ENCODE data around the gene APOH.

The APOH gene

DNA sequence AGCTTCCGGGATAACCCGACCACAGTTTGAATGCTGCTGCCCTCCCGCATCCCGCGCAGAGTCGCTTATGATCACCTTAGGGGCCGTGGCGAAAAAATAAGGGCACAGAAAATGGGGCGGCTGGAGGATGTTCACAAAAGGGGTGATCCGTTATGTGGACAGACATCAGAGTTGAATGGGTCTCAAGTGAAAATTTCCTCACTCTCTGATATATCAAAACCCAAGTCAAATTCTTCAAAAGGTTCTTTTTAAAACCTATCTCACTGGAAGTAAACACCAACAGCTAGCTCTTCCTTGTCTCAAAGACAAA lies 36.9 kb downstream of the APOH start:
- DNase-seq (ENCODE audit: low read depth, low spot score) = no peak

DNA sequence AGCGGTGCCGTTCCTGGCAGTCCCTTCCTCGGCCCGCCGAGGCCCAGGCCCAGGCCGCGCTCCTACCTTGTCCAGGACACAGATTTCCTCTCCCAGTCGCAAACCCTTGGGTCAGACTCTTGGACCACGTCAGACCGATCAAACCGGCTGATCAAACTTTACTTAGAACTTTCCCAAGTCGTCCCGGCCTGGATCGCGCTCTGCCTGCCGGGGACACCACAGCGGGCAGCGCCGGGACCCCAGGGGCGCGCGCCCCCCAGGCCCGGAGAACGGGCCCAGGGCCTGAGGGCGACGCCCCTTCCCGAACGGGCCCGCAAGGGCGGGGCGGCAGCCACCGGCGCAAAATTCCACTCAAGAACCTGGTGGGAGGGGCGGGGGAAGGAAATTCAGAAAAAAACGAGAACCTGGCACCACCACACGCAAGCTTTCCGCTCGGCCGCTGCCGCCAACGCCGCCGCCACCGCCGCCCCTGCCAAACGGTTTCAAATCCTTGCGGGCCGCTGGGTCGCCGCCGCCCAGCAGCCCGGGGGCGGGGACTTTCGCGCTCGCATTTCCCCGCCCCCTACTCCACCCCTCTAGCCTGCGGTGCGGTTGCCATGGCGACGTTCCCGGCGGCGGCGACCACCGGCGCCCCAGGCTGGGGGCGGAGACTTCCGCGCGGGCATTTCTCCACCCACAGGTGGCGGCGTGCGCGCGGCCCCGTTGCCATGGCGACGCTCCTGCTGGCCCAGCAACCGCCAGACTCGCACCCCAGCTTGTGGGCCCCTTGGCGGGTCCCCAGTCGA lies 37.4 kb downstream of the APOH start, which contains the start of gene CEP112:
Gene CEP112 (minus strand): TSS at position 541 of the 785 bp plus-strand sequence.
- peak; percentile 39 for DNase-seq (ENCODE audit: low read depth, low spot score)

DNA sequence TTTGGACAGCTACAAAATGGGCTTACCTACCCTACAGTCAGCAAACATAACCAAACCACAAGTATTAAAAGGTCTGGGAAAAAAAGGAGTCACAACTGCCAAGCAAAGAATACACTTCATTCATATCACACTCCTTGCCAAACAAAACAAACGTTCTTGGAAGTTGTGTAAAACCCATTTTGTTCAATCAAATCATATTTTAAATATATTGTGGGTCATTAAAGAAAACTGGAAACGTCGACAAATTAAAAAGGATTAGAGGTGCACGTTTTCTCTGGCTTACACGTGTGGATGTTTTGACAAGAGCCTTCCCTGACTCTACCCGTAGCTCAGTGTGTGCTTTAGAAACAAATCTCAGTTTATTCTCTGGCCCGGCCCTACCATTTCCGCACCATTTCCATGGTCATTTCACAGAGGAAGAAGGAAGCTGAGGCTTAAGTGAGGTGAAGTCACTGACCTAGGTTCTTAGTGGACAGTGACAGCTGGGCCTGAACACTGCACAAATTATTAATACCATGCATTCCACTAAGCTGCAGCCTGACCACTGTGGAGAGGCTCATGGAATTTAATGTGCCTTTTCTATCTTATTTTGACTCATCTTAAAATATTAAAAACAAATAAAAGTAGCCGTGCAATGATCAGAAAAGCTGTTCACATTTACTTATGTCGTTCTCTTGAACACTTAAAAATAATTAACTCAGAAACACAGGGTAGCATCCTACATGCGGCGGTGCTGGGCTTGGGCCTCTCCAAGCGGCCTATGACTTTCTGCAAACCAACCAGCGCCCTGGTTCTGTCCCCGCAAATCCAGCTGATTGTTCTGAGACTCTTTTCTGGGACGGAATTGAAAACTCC lies 38.2 kb downstream of the APOH start:
- DNase-seq (ENCODE audit: low read depth, low spot score) = no peak

DNA sequence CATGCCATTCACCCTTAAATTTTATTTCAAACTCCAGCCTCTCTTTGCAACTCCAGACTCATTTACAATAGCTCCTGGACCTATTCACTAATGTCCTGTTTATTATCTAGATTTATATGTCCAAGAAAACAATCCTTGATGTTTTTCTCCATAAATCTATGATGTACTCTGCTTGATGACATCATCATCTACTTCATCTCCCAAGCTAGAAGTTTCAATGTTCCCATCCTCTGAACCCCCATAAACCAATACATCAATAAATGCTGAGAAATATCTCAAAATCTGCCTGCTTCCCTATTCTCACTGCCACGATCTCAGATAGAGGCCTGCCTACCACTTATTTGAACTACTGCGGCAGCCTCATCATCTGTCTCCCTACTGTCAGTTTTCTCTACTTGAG lies 41.5 kb downstream of the APOH start:
- no peak for DNase-seq (ENCODE audit: low read depth, low spot score)

DNA sequence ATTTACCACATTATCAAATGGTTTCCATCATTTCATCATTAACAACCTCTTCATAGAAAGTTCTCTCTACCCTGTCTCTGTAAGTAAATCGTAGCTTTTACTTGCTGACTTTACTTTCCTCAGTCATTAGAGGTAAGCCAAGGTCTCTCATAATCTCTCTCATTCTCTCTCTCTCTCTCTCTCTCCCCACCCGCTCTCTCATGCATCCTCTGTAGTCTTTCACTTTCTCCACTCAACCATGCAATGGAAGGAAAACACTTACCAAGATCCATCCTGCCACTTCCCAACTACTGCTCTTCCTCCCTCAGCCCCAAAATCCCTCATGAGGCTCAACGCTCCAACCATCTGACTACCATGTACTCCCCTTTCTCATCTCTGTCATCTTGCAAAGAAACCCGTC lies 43.4 kb downstream of the APOH start:
- no peak for DNase-seq (ENCODE audit: low read depth, low spot score)

DNA sequence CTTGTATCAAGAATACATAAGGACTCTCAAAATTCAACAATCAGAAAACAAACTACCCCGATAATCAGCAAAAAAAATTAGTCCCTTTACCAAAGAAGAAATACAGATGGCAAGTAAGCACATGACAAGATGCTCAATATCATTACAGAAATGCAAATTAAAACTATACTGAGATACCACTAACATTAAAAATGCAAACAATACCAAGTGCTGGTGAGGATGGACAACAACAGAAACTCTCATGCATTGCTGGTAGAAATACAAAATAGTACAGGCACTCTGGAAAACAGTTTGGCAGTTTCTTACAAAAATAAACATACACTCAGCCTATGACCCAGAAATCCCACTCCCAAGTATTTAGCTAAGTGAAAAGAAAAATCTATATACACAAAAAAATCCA lies 44.8 kb downstream of the APOH start:
- no peak for DNase-seq (ENCODE audit: low read depth, low spot score)

DNA sequence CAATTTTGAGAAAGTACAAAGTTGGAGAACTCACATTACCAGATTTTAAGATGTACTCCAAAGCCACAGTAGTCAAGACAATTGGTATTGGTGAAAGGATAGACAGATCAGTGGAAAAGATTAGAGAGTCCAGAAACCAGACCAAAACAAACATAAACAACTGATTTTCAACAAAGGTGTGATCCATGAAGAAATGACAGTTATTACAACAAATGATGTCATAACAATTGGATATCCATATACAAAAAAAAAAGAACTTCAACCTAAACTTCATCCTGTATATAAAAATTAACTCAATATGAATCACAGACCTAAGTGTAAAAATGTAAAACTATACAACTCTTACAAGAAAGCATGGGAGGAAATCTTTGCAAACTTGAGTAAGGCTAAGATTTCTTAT lies 45.7 kb downstream of the APOH start:
- DNase-seq (ENCODE audit: low read depth, low spot score) = no peak

DNA sequence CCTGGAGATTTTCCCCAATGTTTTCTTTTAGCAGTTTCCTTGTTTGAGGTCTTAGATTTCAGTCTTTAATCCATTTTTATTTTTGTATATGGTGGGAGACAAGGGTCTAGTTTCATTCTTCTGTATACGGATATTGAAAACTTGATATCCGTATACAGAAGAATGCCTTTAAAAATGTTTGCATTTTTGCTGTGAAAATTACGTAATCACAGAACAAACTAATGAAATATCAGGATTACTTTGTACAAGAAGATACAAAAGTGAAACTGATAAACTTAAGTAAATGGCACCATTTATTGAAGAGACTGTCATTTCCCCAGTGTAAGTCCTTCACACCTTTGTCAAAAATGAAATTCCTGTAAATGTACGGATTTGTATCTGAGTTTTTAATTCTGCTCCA lies 50.6 kb downstream of the APOH start:
- DNase-seq (ENCODE audit: low read depth, low spot score) = no peak

DNA sequence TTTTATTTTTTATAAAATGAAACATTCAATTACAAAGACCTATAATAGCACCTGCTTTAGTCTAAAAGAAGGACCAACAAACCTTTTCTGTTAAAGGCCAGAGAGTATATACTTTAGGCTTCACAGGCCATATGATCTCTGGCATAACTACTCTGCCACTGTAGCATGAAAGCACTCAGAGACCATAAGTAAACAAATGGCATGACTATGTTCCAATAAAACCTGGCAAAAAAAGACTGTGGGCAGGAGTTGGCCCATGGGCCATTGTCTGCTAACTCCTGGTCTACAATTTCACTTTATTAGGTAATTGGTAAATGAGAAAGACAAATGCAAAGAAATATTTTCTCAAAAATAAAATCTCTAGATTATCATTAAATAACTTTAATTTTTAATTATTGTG lies 52.2 kb downstream of the APOH start:
- no peak for DNase-seq (ENCODE audit: low read depth, low spot score)

DNA sequence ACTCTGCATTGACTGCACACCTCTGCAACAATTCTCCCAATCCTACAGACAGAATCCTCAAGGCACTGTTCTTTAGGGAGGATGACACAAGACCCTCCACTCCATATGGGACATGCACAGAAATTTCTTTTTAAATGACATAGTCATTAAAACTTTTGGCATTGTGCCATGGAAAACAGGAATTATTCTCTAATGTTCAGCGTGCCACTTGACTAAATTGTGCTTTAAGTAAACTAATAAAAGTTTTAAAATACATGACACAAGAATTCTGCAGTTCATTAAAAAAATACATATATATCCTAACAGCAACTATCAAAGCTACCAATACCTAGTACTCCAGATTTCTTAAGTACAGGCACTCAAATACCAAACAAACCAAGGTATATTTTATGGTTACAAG lies 53.3 kb downstream of the APOH start:
- no peak for DNase-seq (ENCODE audit: low read depth, low spot score)

DNA sequence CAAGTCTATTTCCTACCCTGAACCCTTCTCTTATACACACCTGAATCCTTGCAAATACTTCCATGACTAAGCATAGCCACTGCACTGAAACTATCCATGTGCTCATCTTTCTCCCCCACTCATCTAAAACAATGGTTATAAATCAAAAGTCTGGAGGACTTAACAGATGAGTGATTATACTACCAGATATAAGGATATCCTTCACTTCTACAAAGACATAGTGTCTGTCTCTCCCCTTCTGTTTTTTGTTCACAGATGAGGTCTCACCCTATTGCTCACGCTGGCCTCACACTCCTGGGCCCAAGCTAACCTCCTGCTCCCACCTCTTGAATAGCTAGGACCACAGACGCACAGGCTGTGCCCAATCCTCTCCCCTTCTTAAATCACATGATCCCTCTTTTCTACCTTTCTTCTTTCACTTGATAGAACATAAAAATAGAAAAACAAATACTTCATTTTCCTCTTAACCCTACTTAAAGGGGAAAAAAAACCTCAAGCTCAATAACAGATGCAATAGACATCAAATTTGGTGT lies 56.5 kb downstream of the APOH start:
- DNase-seq (ENCODE audit: low read depth, low spot score) = no peak

DNA sequence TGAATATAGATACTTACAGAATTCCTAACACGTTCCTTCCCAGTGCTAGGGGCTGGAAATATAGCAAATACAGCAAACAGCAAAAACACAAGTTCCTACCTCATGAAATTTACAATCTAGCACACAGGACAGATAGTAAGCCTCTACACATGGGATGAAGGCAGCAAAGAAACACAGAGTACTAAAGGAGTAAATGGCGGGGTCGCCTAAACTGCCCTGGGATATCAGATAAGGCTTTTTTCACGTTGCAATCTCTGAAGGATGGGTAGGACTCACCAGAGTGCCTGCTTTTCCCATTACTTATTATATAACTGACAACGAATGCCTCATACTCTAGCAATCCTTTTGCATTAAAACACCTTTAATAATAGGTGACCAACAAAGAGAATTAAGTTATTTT lies 57.1 kb downstream of the APOH start:
- DNase-seq (ENCODE audit: low read depth, low spot score) = no peak

DNA sequence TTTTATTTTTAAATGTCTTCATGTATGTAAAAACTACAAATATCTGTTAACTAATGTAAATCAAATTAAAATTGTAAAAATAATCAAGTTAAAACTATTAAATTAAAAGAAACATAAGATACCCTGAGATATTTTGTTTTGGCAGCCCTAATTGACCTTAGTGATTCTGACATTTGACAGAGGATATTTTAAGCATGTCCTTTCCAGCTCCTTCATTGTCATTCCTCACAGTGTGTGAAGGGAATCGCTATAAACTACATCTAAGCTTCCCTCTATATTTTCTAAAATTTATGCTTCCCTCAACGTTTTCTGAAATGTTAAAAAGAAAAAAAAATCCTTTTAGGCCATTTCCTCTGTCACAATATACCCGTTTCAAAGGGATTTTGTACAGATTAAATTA lies 57.5 kb downstream of the APOH start:
- DNase-seq (ENCODE audit: low read depth, low spot score) = no peak

DNA sequence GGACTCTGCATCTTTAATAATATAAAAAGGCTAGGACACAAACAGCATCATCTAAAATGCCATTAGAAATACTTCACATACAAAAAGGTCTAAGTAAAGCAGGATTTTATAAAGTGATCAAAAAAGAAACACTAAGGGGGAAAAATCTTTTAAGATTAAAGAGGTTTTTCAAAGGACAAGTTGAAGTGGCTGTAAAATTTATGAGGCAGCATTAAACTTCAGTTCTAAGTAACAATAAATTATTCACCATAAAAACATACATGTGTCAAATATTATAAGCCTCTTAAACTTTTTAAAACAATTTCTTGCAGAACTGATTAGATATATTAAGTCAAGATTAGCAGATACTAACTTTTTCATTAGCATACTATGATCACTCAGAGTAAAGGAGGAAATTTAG lies 58.0 kb downstream of the APOH start:
- no peak for DNase-seq (ENCODE audit: low read depth, low spot score)

DNA sequence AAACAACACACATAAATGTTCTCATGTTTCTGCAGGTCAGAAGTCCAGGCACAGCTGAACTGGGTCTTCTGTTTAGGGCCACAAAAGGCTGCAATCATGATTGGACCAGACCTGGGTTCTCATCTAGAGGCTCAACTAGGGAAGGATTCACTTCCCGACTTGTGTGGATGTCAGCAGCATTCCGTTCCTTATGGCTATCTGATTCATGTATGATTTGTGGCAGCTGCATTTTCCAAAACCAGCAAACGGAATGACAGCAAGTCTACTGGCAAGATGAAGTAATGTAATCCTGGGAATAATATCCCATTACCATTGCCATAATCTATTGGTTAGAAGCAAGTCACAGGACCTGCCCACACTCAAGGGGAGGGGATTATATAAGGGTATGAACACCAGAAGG lies 59.4 kb downstream of the APOH start:
- no peak for DNase-seq (ENCODE audit: low read depth, low spot score)

DNA sequence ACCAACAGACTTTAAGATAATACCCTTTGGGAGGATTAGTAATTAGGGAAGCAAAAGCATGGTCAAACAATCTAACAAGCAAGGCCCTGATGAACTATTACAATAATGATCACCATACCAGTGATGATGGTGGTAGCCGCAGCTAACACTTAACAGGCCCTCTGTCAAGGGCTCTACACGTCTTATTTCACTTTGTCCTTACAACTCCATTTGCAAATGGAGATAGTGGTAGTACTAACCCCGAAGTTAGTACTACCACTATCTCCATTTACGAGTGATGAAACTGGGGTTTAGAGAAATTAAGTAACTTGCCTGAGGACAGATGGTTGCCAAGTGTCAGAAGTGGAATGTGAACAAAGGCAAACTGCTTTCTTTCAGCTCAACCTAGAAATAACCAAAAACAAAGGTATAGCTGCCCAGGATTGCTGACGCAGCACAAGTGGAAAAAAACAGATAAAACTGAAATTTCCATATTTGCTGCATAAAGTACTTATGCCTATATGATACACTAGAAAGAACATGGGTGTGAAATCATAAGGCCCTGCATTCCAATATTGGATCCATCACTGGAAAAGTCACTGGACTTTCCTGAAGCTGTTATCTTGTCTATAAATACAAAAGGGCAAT lies 61.9 kb downstream of the APOH start:
- DNase-seq (ENCODE audit: low read depth, low spot score) = no peak

DNA sequence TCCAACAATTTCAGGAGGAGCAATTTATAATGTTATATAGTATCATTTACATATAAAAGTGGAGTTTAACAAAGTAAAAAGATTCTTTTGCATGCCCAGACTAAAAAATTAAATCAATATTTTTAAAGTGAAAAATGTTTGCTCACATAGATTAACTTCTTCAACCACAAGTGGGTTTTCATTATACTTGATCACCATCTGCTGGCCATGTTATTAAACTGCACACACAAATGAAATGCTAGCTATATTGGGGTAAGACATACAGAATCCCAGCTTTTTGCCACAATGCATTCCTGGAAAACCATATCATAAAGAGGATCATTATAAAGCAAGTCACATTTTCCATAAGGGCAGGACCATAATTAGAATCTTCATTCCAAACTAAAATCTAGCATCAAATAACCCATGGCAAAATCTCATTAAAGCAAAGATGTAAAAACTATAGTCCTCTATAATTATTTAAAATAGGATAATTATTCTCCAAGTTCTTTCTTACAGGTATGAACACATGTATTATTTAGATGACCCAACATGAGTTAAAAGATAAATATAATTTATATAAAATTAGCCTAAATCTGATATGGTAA lies 63.6 kb downstream of the APOH start:
- peak; percentile 24 for DNase-seq (ENCODE audit: low read depth, low spot score)
